GM18520 (cell line): ENCODE results near the gene EDN3.
"Not testable (repeated sequence)": the region's sequence is repeated elsewhere in the genome, so short reads cannot be mapped to it uniquely, and the experiment has no call there.

Experiments
- ATAC-seq: cut with Tn5 transposase; IDR thresholded peaks from one replicate; pipeline ENCODE4 v1.9.1; 2021; ENCODE audit not compliant: unreplicated experiment

Gene EDN3

GRCh38 chr20:59334651-59335300, 34.4 kb downstream of the EDN3 start:
- no peak for ATAC-seq

GRCh38 chr20:59335377-59335776, 35.0 kb downstream of the EDN3 start:
- ATAC-seq: no peak

DNA sequence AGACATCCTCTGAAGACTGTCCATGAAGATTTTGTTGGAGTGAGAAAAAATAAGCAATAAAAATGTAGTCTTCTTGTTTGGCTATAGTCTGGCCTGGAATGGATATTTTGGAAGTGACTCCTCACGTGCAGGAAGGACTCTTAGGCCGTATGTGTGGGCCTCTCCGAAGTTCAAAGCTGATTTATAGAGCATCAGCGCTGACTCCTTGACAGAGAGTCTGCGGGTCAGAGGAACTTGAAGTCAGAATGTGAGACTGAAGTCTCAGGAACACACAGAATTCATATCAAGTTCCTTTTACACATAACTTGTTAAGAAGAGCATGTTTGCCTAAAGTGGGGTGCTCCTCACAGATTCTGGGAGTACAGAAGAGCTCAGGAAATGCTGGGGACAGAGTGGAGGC, 36.1 kb downstream of the EDN3 start:
- no peak for ATAC-seq

DNA sequence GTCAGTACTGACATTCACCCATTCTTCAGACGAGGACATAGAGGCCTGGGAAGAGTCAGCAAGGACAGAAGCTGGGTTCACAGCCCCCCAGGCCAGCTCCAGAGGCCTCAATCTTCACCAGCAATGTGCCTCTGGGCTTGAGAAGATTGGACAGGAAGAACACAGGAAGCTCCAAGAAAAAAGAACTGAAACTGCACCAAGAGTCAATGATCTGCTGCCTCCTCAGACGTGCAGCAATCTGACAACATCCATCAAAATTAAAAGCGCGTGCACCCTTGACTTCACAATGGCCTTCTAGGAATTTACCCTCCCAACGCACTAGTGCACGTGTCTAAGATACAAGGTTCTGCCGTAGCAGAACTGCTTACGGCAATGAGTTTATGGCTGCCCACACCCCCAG, 38.0 kb downstream of the EDN3 start:
- not testable (repeated sequence) for ATAC-seq

- ATAC-seq: no peak
Observed at GRCh38 chr20:59340201-59340885, 39.9 kb downstream of the EDN3 start.

GRCh38 chr20:59341285-59342022, 41.0 kb downstream of the EDN3 start:
- not testable (repeated sequence) for ATAC-seq

GRCh38 chr20:59342023-59342957, 41.9 kb downstream of the EDN3 start:
- ATAC-seq: no peak

- ATAC-seq: no peak
Observed at GRCh38 chr20:59346061-59346460, 45.6 kb downstream of the EDN3 start.

GRCh38 chr20:59349277-59349676, 48.9 kb downstream of the EDN3 start:
- ATAC-seq: no peak

GRCh38 chr20:59350330-59351156, 50.1 kb downstream of the EDN3 start:
- no peak for ATAC-seq

- no peak for ATAC-seq
Observed at GRCh38 chr20:59351157-59352040, 51.0 kb downstream of the EDN3 start.

DNA sequence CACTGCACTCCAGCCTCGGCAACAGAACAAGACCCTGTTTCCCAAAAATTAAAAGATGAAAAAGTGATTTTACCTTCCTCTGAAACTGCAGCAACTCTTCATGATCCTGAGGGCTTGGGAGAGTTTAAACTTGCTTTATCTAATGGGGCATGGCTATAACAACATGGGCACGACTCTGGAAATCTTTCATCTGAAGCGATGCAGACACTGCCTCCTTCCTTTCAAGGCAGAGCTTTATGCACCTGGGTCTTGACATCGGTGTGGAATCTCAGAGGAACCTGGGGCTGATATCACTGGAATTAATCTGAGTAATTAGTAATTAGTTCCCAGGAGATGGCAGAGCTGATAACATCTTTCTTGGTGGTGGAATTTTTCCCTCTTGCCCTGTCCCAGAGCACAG, 52.1 kb downstream of the EDN3 start:
- ATAC-seq: no peak

- ATAC-seq: no peak
Observed at GRCh38 chr20:59352990-59353389, 52.6 kb downstream of the EDN3 start.

DNA sequence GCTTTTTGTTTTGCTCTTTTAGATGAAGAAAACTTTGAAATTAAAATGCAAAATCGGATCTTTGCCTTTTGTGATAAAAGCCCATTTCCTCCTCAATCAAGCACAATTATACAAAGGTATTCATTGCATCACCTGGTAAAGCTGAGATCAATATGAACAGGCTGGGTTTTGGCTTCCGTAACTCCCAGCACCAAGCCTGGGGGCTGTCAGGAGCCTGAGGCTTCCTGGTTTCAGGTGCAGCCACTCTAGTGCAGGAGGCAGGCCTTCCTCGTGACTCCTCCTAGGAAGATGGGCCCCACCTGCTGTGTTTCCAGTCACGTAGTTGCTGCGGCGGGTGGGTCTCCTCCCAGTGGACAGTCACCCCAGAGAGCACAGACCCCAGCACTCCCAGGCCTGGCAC, 54.0 kb downstream of the EDN3 start:
- no peak for ATAC-seq

GRCh38 chr20:59355242-59355641, 54.8 kb downstream of the EDN3 start:
- ATAC-seq: no peak

- no peak for ATAC-seq
Observed at GRCh38 chr20:59356662-59357165, 56.3 kb downstream of the EDN3 start.

DNA sequence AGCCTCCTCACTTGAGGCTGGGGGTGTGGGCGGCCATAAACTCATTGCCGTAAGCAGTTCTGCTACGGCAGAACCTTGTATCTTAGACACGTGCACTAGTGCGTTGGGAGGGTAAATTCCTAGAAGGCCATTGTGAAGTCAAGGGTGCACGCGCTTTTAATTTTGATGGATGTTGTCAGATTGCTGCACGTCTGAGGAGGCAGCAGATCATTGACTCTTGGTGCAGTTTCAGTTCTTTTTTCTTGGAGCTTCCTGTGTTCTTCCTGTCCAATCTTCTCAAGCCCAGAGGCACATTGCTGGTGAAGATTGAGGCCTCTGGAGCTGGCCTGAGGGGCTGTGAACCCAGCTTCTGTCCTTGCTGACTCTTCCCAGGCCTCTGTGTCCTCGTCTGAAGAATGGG, 58.4 kb downstream of the EDN3 start:
- not testable (repeated sequence) for ATAC-seq

DNA sequence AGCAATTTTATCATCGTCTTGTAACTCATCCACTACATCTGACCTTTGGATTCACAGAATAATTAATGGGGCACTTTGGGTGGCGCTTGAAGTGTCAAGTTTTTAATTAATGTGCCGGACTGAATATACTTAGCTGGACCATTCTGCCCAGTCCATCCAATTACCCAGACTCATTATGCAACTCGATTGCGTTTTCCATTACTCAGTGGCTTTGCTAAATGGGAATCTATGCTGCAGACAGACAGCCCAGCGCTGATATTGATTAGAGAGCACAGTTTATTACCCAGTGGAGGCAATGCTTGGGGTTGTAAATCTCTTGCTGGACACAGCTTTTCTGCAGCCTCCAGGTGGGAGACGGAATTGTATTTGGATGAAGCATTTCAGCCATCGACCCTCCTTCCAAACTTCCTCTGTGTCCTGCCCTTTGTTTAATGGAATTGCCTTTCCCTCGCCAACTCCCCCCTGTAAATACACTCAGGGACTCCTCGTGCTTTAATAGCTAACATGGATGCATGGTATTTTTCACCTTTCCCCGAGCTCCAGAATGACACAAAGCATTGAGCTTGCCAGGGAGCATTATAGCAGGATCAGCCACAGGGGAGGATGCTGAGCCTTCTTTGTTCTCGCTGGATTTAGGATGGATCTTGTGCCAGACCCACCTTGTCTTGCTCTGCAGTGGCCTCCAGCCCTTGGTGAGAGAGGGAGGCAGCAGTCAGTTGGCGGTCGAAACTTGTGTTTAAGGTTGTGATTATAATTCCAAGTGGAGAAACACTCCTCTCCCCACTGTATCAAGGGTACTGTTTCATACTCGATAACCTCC, 59.7 kb downstream of the EDN3 start:
- no peak for ATAC-seq
